ENCODE data around the gene TMEM91. TPM values are rescaled to one million over a fixed set of nuclear protein-coding genes. Genes with fewer than 3 reads are reported as not detected.

Gene TMEM91
- total RNA-seq, 1 donor from 2014 or later = 3.8 TPM

DNA sequence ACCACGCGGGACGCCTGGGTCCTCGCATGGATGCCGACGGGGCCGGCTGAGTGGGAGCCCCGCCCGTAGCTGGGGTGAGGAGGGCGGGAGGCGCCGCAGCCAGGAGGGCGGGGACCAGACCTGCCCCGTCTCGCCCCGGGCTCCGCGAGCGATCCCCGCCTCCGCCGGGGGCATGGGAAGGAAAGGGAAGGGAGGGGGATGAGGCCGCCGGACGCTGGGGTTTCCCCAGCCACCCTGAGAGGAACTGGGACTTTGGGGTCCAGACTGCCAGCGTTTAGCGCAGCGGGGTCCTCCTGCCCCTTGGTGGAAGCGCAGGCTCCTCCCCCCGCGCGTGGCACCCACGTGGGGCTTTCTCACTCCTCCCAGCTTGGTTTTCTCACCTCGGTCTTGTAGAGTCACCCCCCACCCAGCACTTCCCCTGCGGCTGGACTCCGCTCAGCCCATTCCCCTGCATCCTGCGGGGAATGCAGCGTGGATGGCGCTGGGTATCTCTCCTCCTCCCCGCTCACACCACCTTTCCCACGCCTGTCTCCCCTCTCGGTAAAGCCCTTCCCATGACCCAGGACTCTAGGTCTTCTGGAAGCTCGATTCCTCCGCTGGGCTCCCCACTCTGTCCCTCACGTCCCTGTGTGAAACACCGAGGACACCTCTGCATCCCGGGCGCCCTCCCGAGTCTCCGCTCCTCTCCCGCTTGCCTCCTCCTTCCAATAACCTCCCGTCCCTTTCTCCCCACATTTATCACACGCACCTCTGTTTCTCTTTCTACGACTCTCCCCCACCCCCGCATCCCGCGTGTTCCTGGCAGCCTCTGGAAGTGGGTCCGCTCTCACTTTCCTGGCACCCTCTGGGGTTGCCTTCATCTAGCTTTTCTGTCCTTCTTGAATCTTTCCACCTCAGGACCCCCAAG, 24.7 kb upstream of the TMEM91 start:
- DNase-seq (ENCODE audit: missing footprints) (peak; percentile 91), ATAC-seq (peak; percentile 60)
- intact Hi-C loops (cut with DNase I) = loop anchor here (1.0 to 5.0 kb wide), 3 partner anchors 26 to 149 kb away; partner anchors contain the start of gene CCDC97

GRCh38 chr19:41352279-41352608, 24.1 kb upstream of the TMEM91 start:
- no peak for ATAC-seq
- intact Hi-C loops (cut with DNase I) = loop anchor here (5.0 kb wide), 1 partner anchor 150 kb away; no protein-coding TSS in a partner anchor
- DNase-seq (ENCODE audit: missing footprints) = no peak

- DNase-seq (ENCODE audit: missing footprints) (peak; percentile 87), ATAC-seq (peak; percentile 30)
- intact Hi-C loops (cut with DNase I) = loop anchor here (5.0 kb wide), 1 partner anchor 151 kb away; no protein-coding TSS in a partner anchor
Measured at GRCh38 chr19:41352609-41353465, 23.5 kb upstream of the TMEM91 start.

- DNase-seq (ENCODE audit: missing footprints) = peak; percentile 96
- intact Hi-C loops (cut with DNase I) = loop anchor here (5.0 kb wide), 1 partner anchor 151 kb away; no protein-coding TSS in a partner anchor
- peak; percentile 78 for ATAC-seq
Measured at GRCh38 chr19:41353466-41354342, 22.6 kb upstream of the TMEM91 start, which contains the start of gene TGFB1. Gene TGFB1 (minus strand): TSS chr19:41353922. CDS start chr19:41353044, 878 bp downstream.

GRCh38 chr19:41354343-41354953, 21.9 kb upstream of the TMEM91 start:
- ATAC-seq (no peak), DNase-seq (ENCODE audit: missing footprints) (no peak)
- intact Hi-C loops (cut with DNase I) = loop anchor here (5.0 kb wide), 1 partner anchor 152 kb away; no protein-coding TSS in a partner anchor

DNA sequence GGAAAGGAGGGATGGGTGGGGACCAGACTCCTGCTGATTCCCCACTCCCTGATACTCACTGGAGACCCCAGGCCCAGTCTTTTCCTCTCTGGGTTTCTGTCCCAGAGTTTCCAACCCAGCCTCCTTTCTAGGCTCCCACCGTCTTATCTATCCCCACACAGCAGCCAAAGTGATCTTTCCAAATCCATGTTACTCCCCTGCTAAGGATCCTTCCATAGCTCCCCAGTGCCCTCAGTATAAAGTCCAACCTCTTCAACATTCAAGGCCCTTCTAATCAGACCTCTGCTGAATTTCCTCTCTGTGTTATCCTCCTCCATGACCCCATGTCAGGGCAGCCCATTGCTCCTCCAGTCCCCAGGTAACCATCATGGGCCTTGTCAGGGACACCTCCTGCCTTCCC, 21.3 kb upstream of the TMEM91 start:
- ATAC-seq (no peak), DNase-seq (ENCODE audit: missing footprints) (no peak)
- intact Hi-C loops (cut with DNase I) = no loop called here

- intact Hi-C loops (cut with DNase I) = no loop called here
- ATAC-seq = no peak
- no peak for DNase-seq (ENCODE audit: missing footprints)
Measured at GRCh38 chr19:41355802-41356201, 20.5 kb upstream of the TMEM91 start.

- DNase-seq (ENCODE audit: missing footprints) (no peak), ATAC-seq (no peak)
- intact Hi-C loops (cut with DNase I) = no loop called here
Measured at GRCh38 chr19:41356984-41357739, 19.2 kb upstream of the TMEM91 start.

GRCh38 chr19:41357746-41358145, 18.6 kb upstream of the TMEM91 start:
- ATAC-seq = no peak
- intact Hi-C loops (cut with DNase I) = no loop called here
- no peak for DNase-seq (ENCODE audit: missing footprints)

- intact Hi-C loops (cut with DNase I) = loop anchor here (5.0 kb wide), 1 partner anchor 97 kb away; the partner anchor contains the start of gene HNRNPUL1
- no peak for DNase-seq (ENCODE audit: missing footprints)
- ATAC-seq = no peak
Measured at GRCh38 chr19:41359741-41360140, 16.6 kb upstream of the TMEM91 start.

GRCh38 chr19:41362143-41362847, 14.0 kb upstream of the TMEM91 start:
- ATAC-seq = no peak
- no peak for DNase-seq (ENCODE audit: missing footprints)
- intact Hi-C loops (cut with DNase I) = loop anchor here (5.0 kb wide), 1 partner anchor 100 kb away; the partner anchor contains the start of gene HNRNPUL1

- ATAC-seq = no peak
- no peak for DNase-seq (ENCODE audit: missing footprints)
- intact Hi-C loops (cut with DNase I) = loop anchor here (5.0 kb wide), 1 partner anchor 101 kb away; the partner anchor contains the start of gene HNRNPUL1
Measured at GRCh38 chr19:41363371-41363752, 13.0 kb upstream of the TMEM91 start.

GRCh38 chr19:41363753-41364523, 12.4 kb upstream of the TMEM91 start, which contains the start of gene B9D2:
Gene B9D2 (minus strand): TSS chr19:41364149. CDS start chr19:41363519, 630 bp downstream.
- DNase-seq (ENCODE audit: missing footprints) = peak; percentile 98
- ATAC-seq = peak; percentile 97
- intact Hi-C loops (cut with DNase I) = loop anchor here (1.0 to 5.0 kb wide), 3 partner anchors 33 to 102 kb away; partner anchors contain the start of genes B3GNT8, BCKDHA, EXOSC5 and HNRNPUL1

- DNase-seq (ENCODE audit: missing footprints) (no peak), ATAC-seq (peak; percentile 0)
- intact Hi-C loops (cut with DNase I) = loop anchor here (1.0 to 5.0 kb wide), 3 partner anchors 33 to 102 kb away; partner anchors contain the start of genes B3GNT8, BCKDHA, EXOSC5 and HNRNPUL1
Measured at GRCh38 chr19:41364524-41365391, 11.6 kb upstream of the TMEM91 start.

All from Right ventricle myocardium inferior (tissue), 1 donor.